ENCODE measurements around the gene ATP9A. TPM values are rescaled to one million over a fixed set of nuclear protein-coding genes. Genes with fewer than 3 reads are reported as not detected.

ATP9A gene
- total and polyA plus RNA-seq, 4 donors: 10.6 to 59.8 (median 33.2) TPM

DNA sequence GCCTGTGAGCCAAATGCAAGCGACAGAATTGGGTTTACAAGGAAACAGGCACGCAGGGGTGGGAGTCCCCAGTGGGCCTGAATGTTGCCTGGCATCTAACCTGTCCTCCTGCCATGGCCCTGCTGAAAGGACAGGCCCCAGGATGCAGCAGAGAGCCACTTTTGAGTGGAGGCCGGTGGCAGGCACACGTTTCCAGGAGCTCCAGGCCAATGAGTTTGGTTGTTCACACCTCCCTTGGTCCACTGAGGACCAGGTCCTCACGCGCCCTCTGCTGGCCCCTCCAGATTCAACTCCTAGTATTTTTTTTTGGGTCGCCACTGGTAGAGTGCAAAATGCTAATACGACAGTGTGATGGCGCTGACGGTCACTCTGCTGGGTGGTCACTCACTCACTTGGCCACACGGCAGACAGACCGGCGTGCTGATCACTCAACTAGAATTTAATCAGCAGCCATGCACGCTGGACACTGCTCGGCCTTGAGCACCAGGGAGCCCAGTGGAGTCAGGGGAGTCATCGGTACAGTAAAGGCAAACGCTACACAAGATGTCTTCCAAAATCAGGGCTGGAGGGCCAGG lies 143.9 kb downstream of the ATP9A start:
- H3K4me1 ChIP-seq (ENCODE audit: control insufficient read depth in 1 of 2, insufficient read depth in 2 of 2, low read length in 2 of 2): peaks cover 0 to 3% of the 10 kb centered on the region in 2 donors
- 66 to 68% methylated on average over 17 of the region's 17 CpGs for whole genome bisulfite sequencing, 2 donors
- ATAC-seq (ENCODE audit: low FRiP score): peak; percentile 58
- no peak overlapping the region for H3K4me3 ChIP-seq (ENCODE audit: low read length in 2 of 2)
- DNase-seq: peak in 1 of 2 donors; percentile 82
- no peak overlapping the region for H3K27ac ChIP-seq (ENCODE audit: low read depth in 1 of 2, low read length in 2 of 2)
- intact Hi-C loops (cut with DNase I): no loop called here
- no peaks in the 10 kb centered on the region for H3K27me3 ChIP-seq (ENCODE audit: control insufficient read depth in 1 of 2, insufficient read depth in 2 of 2, low read length in 1 of 2)
- H3K9me3 ChIP-seq (ENCODE audit: control insufficient read depth, low read length): no peaks in the 10 kb centered on the region
- peaks cover 0 to 4% of the 10 kb centered on the region in 2 donors for H3K36me3 ChIP-seq (ENCODE audit: control insufficient read depth in 1 of 2, insufficient read depth in 2 of 2, low read length in 1 of 2)

DNA sequence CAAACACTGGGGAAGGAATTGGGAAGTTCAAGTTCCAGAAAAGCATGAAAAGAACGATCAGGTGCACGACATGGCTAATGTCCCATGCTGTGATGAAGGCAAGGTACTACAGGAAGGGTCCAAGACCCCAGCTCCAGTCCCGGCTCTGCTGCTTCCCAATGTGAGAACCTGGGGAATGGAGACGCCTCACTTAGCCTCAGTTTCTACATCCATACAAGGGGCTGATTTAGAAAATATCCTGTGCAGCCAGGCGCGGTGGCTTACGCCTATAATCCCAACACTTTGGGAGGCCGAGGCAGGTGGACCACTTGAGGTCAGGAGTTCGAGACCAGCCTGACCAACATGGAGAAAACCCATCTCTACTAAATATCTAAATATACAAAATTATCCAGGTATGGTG lies 144.9 kb downstream of the ATP9A start:
- H3K9me3 ChIP-seq (ENCODE audit: control insufficient read depth, low read length): no peaks in the 10 kb centered on the region
- H3K4me3 ChIP-seq (ENCODE audit: low read length in 2 of 2): no peak overlapping the region
- H3K36me3 ChIP-seq (ENCODE audit: control insufficient read depth in 1 of 2, insufficient read depth in 2 of 2, low read length in 1 of 2): peaks cover 0 to 4% of the 10 kb centered on the region in 2 donors
- no peaks in the 10 kb centered on the region for H3K27me3 ChIP-seq (ENCODE audit: control insufficient read depth in 1 of 2, insufficient read depth in 2 of 2, low read length in 1 of 2)
- H3K27ac ChIP-seq (ENCODE audit: low read depth in 1 of 2, low read length in 2 of 2): no peak overlapping the region
- intact Hi-C loops (cut with DNase I): no loop called here
- no peaks in the 10 kb centered on the region for H3K4me1 ChIP-seq (ENCODE audit: control insufficient read depth in 1 of 2, insufficient read depth in 2 of 2, low read length in 2 of 2)
- WGBS, 2 donors: 91 to 94% methylated on average over 9 of the region's 9 CpGs
- no peak for DNase-seq
- no peak for ATAC-seq (ENCODE audit: low FRiP score)

DNA sequence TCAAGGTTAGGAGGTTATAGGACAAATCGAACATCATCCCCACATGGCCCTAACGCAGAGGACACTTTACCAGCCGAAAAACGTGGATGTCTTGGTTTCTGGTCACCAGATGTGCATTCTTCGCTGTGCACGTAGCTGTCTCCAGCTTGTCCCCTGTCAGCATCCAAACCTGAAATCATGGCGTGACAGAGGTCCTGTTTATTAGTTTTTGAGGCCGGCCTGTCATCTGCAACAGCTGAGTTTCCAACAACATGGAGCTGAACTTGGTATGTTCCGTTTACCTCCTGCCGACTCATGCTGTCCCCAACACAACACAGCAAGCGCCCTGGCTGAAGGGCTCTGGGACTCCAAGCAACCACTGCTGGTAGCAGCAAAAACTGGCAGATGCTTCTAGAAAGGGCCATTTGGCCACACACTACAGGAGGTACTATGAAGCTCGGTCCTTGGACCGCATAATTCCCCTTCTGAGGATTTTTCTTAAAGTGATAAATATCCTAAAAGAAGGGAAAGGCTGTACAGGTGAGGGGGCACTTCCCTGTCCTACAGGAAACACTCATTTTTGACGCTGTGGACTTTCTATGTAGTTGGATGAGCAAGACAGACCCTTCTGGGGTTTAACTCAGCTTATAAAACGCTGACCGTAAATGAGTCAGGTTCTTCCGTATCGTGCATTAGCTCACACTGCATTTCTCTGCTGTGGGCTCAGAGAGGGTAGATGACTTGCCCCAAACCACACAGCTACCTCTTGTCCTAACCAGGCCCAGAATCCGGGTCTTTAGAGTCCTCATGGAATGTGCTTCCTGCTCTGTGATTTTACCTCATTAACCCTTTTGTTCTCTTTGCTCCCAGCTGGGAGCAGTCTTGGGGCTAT lies 146.0 kb downstream of the ATP9A start:
- Histone ChIP-seq H3K9me3 (ENCODE audit: control insufficient read depth, low read length) (no peaks in the 10 kb centered on the region), H3K27me3 (ENCODE audit: control insufficient read depth in 1 of 2, insufficient read depth in 2 of 2, low read length in 1 of 2) (no peaks in the 10 kb centered on the region), H3K4me1 (ENCODE audit: control insufficient read depth in 1 of 2, insufficient read depth in 2 of 2, low read length in 2 of 2) (no peaks in the 10 kb centered on the region), H3K4me3 (ENCODE audit: low read length in 2 of 2) (no peak overlapping the region), H3K36me3 (ENCODE audit: control insufficient read depth in 1 of 2, insufficient read depth in 2 of 2, low read length in 1 of 2) (peaks cover 0 to 1% of the 10 kb centered on the region in 2 donors), H3K27ac (ENCODE audit: low read depth in 1 of 2, low read length in 2 of 2) (no peak overlapping the region)
- ATAC-seq (ENCODE audit: low FRiP score) (no peak), DNase-seq (no peak)
- 87 to 89% methylated on average over 19 of the region's 19 CpGs for WGBS, 2 donors
- intact Hi-C loops (cut with DNase I): no loop called here

DNA sequence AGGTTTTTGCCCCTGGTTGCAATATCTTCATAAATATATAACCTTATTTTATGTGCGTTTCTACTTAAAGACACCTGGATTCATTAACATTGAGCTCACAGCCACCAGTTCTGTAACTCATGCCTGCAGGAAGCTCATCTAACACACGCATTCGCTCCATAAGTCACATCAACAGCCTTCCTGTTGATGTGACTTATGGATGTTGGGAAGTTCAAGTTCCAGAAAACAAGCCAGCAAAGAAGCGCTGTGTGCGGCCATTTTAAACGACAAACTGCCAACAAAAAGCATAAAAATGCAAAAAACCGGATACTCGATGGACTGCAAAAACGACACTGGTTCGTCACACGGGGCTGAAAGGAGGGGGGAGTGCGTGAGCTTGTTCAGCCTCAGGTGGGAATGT lies 147.8 kb downstream of the ATP9A start:
- H3K27me3 ChIP-seq (ENCODE audit: control insufficient read depth in 1 of 2, insufficient read depth in 2 of 2, low read length in 1 of 2): no peaks in the 10 kb centered on the region
- no peak overlapping the region for H3K27ac ChIP-seq (ENCODE audit: low read depth in 1 of 2, low read length in 2 of 2)
- DNase-seq (no peak), ATAC-seq (ENCODE audit: low FRiP score) (no peak)
- no peaks in the 10 kb centered on the region for H3K4me1 ChIP-seq (ENCODE audit: control insufficient read depth in 1 of 2, insufficient read depth in 2 of 2, low read length in 2 of 2)
- no peaks in the 10 kb centered on the region for H3K36me3 ChIP-seq (ENCODE audit: control insufficient read depth in 1 of 2, insufficient read depth in 2 of 2, low read length in 1 of 2)
- no peaks in the 10 kb centered on the region for H3K9me3 ChIP-seq (ENCODE audit: control insufficient read depth, low read length)
- H3K4me3 ChIP-seq (ENCODE audit: low read length in 2 of 2): no peak overlapping the region
- WGBS, 2 donors: 82 to 92% methylated on average over 12 of the region's 12 CpGs
- intact Hi-C loops (cut with DNase I): no loop called here

DNA sequence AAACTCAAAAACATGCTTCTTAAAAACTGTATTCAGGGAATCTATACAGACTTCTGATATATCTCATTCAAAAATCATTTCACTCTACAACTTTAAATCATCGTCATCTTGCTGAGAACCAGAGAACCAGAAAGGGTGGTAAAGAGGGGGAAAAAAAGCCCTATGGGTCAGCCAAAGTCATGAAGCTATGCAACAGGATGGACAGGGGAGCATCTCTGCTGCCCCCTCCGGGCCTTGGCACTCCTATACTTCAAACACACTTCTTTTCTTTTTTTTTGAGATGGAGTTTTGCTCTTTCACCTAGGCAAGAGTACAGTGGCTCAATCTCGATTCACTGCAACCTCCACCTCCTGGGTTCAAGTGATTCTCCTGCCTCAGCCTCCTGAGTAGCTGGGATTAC lies 152.1 kb downstream of the ATP9A start:
- Histone ChIP-seq H3K4me3 (ENCODE audit: low read length in 2 of 2) (no peak overlapping the region), H3K4me1 (ENCODE audit: control insufficient read depth in 1 of 2, insufficient read depth in 2 of 2, low read length in 2 of 2) (no peaks in the 10 kb centered on the region), H3K27me3 (ENCODE audit: control insufficient read depth in 1 of 2, insufficient read depth in 2 of 2, low read length in 1 of 2) (no peaks in the 10 kb centered on the region), H3K36me3 (ENCODE audit: control insufficient read depth in 1 of 2, insufficient read depth in 2 of 2, low read length in 1 of 2) (no peaks in the 10 kb centered on the region), H3K9me3 (ENCODE audit: control insufficient read depth, low read length) (no peaks in the 10 kb centered on the region), H3K27ac (ENCODE audit: low read depth in 1 of 2, low read length in 2 of 2) (no peak overlapping the region)
- intact Hi-C loops (cut with DNase I): no loop called here
- ATAC-seq (ENCODE audit: low FRiP score) (no peak), DNase-seq (no peak)
- WGBS, 2 donors: 90 to 93% methylated on average over 3 of the region's 3 CpGs

DNA sequence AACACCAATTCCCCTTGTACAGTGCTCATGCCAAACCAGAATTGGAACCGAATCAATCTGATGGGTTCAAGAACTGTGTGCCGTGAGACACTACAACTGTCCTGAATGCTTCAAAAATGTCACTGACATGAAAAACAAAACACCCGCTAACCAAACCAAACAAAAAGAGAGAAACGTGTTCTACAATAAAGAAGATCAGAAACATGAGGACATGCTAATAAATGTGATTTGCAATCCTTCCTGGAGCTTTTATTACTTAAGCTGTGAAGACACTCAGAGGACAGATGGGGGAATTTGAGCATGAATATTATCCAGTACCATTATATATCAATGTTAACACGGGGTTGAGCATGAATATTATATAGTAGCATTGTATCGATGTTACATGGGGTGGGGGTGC lies 153.5 kb downstream of the ATP9A start:
- ATAC-seq (ENCODE audit: low FRiP score): no peak
- no peak overlapping the region for H3K4me3 ChIP-seq (ENCODE audit: low read length in 2 of 2)
- H3K36me3 ChIP-seq (ENCODE audit: control insufficient read depth in 1 of 2, insufficient read depth in 2 of 2, low read length in 1 of 2): peaks cover 0 to 4% of the 10 kb centered on the region in 2 donors
- H3K27me3 ChIP-seq (ENCODE audit: control insufficient read depth in 1 of 2, insufficient read depth in 2 of 2, low read length in 1 of 2): no peaks in the 10 kb centered on the region
- no peaks in the 10 kb centered on the region for H3K4me1 ChIP-seq (ENCODE audit: control insufficient read depth in 1 of 2, insufficient read depth in 2 of 2, low read length in 2 of 2)
- no peak for DNase-seq
- H3K27ac ChIP-seq (ENCODE audit: low read depth in 1 of 2, low read length in 2 of 2): no peak overlapping the region
- H3K9me3 ChIP-seq (ENCODE audit: control insufficient read depth, low read length): no peaks in the 10 kb centered on the region
- intact Hi-C loops (cut with DNase I): no loop called here
- 81 to 83% methylated on average over 6 of the region's 6 CpGs for WGBS, 2 donors

DNA sequence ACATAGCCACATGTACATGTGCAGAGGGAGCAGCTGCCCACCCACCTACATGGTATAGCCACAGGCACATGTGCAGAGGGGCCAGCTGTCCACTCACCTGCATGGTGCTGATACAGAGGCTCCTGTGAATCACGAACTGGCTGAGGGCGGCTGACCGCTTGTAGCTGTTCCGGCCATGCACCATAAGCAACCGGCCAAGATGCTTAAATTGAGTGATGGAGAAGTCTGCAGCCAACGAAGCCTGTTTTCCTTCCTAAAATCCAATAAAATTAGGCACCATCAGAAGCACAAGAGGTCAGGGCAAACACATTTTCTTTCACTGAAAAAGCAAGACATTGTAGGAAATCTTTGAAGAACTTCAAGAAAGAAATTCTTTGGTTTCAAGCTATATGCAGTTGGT lies 154.6 kb downstream of the ATP9A start:
- no peak for DNase-seq
- Histone ChIP-seq H3K4me1 (ENCODE audit: control insufficient read depth in 1 of 2, insufficient read depth in 2 of 2, low read length in 2 of 2) (no peaks in the 10 kb centered on the region), H3K27ac (ENCODE audit: low read depth in 1 of 2, low read length in 2 of 2) (no peak overlapping the region), H3K4me3 (ENCODE audit: low read length in 2 of 2) (no peak overlapping the region), H3K36me3 (ENCODE audit: control insufficient read depth in 1 of 2, insufficient read depth in 2 of 2, low read length in 1 of 2) (peaks cover 0 to 4% of the 10 kb centered on the region in 2 donors), H3K27me3 (ENCODE audit: control insufficient read depth in 1 of 2, insufficient read depth in 2 of 2, low read length in 1 of 2) (no peaks in the 10 kb centered on the region), H3K9me3 (ENCODE audit: control insufficient read depth, low read length) (no peaks in the 10 kb centered on the region)
- ATAC-seq (ENCODE audit: low FRiP score): no peak
- WGBS, 2 donors: 92% methylated on average over 6 of the region's 6 CpGs
- intact Hi-C loops (cut with DNase I): no loop called here

DNA sequence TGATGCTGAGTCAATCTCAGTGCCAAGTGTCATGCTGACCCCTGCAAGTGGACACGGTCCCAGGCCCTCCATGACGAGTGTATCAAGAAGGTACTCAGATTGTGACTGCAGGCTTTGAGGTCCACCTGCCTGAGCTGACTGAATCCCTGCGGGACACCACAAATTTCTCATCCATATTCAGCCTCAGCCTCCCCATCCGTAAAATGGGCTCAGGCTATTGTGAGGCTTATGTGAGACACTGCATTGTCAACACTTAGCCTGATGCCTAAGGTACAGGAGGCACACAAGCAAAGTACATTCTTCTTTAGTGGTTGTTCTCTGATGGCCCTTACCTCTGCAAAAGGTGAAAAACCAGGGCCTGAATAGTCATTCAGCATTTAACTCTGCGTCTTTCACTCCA lies 155.3 kb downstream of the ATP9A start:
- Histone ChIP-seq H3K9me3 (ENCODE audit: control insufficient read depth, low read length) (no peaks in the 10 kb centered on the region), H3K27me3 (ENCODE audit: control insufficient read depth in 1 of 2, insufficient read depth in 2 of 2, low read length in 1 of 2) (no peaks in the 10 kb centered on the region), H3K36me3 (ENCODE audit: control insufficient read depth in 1 of 2, insufficient read depth in 2 of 2, low read length in 1 of 2) (peaks cover 0 to 4% of the 10 kb centered on the region in 2 donors), H3K4me1 (ENCODE audit: control insufficient read depth in 1 of 2, insufficient read depth in 2 of 2, low read length in 2 of 2) (no peaks in the 10 kb centered on the region), H3K27ac (ENCODE audit: low read depth in 1 of 2, low read length in 2 of 2) (no peak overlapping the region), H3K4me3 (ENCODE audit: low read length in 2 of 2) (no peak overlapping the region)
- intact Hi-C loops (cut with DNase I): no loop called here
- no peak for DNase-seq
- no peak for ATAC-seq (ENCODE audit: low FRiP score)
- 94% methylated on average over 5 of the region's 5 CpGs for WGBS, 2 donors

DNA sequence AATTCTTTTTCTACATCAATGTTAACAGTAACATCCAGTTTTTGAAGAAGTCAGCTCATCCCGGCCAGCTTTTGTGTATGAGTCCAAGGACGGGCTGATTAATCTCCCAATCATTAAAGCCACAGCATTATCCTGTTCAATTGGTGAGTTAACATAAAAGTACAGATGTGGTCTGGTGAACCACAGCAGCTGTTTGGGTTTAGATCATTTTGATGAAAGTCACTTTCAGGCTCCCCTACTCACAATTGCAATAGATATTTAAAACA lies 156.6 kb downstream of the ATP9A start:
- ATAC-seq (ENCODE audit: low FRiP score): no peak
- 87 to 89% methylated on average over 2 of the region's 2 CpGs for WGBS, 2 donors
- H3K4me1 ChIP-seq (ENCODE audit: control insufficient read depth in 1 of 2, insufficient read depth in 2 of 2, low read length in 2 of 2): no peaks in the 10 kb centered on the region
- no peaks in the 10 kb centered on the region for H3K27me3 ChIP-seq (ENCODE audit: control insufficient read depth in 1 of 2, insufficient read depth in 2 of 2, low read length in 1 of 2)
- H3K4me3 ChIP-seq (ENCODE audit: low read length in 2 of 2): no peak overlapping the region
- DNase-seq: no peak
- H3K36me3 ChIP-seq (ENCODE audit: control insufficient read depth in 1 of 2, insufficient read depth in 2 of 2, low read length in 1 of 2): peaks cover 0 to 4% of the 10 kb centered on the region in 2 donors
- intact Hi-C loops (cut with DNase I): no loop called here
- H3K9me3 ChIP-seq (ENCODE audit: control insufficient read depth, low read length): no peaks in the 10 kb centered on the region
- no peak overlapping the region for H3K27ac ChIP-seq (ENCODE audit: low read depth in 1 of 2, low read length in 2 of 2)

All from aorta (tissue), 5 donors.